Measurements from ENCODE around the gene ERC2.

The ERC2 gene

GRCh38 chr3:55555873-55556618 lies 912.2 kb downstream of the ERC2 start:
- DNase-seq (ENCODE audit: low read depth) = no peak

DNA sequence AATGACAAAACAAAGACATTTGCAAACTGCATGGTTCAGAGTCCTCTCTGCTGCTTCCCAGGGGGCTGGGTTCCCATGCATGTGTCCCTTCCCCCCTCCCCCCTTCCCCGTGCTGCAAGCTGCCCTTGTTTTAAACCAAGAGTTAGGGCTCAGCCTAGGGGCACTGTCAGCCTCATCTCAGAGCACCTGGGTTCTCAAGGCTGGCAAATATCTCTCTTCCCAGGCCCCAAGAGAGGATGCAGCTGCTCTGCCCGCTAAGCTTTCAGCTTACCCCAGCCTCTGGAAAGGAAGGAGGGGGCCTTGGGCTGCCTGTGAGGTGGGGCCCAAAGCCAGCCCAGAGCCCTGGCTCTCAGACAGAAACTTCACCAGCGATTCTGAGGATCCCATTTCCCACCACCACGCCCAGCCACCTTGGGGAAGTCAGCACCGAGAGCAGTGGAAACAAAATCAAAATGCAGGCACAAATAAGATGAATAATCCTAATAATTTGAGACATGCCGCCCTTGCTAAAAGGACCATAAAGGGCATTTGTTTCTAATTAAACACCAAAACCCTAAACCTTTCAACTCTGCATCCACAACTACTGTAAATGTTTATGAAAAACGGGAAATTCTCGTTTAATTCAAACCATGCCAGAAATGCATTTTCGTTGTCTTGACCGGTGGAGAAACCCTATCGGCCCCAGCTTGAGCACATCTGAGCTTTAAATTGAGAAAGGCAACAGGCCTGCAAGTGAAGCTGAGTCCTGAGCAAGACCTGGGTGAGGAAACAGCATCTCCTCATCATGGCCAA lies 913.4 kb downstream of the ERC2 start:
- no peak for DNase-seq (ENCODE audit: low read depth)

- no peak for DNase-seq (ENCODE audit: low read depth)
Measured at GRCh38 chr3:55551644-55552043, 916.6 kb downstream of the ERC2 start.

- no peak for DNase-seq (ENCODE audit: low read depth)
Measured at GRCh38 chr3:55549177-55549576, 919.1 kb downstream of the ERC2 start.

GRCh38 chr3:55546866-55547669 lies 921.2 kb downstream of the ERC2 start:
- DNase-seq (ENCODE audit: low read depth) = no peak

DNA sequence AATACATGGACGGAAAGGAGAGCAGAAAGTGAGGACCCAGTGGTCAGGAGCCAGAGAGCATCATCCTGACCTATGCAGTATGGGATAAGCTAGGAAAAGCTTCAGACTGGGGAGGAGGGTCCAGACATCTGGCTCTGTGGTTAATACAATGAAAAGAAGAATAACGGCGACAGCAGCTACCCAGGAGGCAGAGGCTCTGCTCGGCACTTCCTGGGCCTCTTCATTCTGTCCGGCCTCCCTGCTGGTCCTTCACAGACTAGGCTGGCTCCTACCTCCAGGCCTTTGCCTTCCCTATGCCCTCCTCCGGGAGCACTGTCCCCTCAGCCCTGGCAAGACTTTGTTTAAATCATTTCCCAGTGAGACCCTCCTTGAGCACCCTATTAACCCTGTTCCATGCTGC lies 922.3 kb downstream of the ERC2 start:
- DNase-seq (ENCODE audit: low read depth) = no peak

- DNase-seq (ENCODE audit: low read depth) = no peak
Measured at GRCh38 chr3:55544219-55544618, 924.0 kb downstream of the ERC2 start.

- no peak for DNase-seq (ENCODE audit: low read depth)
Measured at GRCh38 chr3:55543181-55543614, 925.1 kb downstream of the ERC2 start.

DNA sequence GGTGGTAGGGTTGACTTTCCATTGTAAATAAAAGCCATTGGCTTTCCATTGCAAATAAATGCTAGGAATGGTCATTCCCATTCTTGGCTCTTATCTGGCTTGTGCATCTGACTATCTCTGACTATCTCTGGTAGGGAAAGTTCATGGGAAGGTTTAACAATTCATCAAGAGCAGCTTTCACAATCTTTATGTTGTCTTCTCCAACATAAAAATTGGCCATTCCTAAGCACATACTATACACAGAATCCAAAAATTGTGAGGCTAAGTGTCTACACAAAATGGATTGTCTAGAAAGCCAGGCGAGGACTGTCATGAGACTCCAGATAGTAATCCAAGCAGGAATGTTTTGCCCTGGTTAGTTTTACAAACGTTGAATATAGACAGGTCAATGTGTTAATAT lies 926.8 kb downstream of the ERC2 start:
- DNase-seq (ENCODE audit: low read depth) = no peak

DNA sequence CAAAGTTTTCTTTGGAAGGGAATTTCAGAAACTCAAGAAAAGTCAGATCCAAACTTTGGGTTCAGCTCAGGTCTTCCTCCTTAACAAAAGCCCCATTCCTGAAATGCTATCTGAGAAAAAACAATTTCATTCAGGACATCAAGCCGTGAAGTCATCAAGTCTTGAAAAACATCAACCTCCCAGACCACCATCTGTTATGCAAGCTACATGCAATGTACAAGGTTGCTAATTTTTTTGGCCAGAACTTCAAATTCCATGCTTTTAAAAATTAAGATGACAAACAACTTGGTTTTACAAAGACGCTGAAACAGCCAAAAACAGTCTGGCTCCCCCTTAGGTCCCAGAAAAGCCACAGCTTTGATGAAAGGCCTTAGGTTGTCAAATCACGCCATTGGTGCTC lies 927.3 kb downstream of the ERC2 start:
- no peak for DNase-seq (ENCODE audit: low read depth)

GRCh38 chr3:55540579-55540978 lies 927.7 kb downstream of the ERC2 start:
- DNase-seq (ENCODE audit: low read depth) = no peak

DNA sequence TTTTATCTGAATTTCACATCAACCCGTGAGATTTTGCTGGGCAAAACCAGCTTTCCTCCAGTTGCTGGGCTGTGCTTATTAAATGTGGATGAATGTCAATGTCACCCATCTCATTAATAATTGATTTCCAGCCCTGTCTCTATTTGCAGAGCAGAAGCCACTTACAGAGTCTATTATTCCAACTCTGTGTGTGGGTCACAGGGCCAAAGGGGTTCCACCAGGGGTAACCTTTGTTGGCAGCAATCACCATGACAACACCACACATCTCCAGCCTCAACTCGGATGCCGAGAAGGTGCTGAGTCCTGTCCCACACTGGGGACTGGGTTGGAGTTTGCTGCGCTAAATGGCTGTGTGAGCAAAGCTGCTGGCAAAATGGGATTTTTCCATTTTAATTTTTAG lies 930.1 kb downstream of the ERC2 start:
- DNase-seq (ENCODE audit: low read depth) = no peak

DNA sequence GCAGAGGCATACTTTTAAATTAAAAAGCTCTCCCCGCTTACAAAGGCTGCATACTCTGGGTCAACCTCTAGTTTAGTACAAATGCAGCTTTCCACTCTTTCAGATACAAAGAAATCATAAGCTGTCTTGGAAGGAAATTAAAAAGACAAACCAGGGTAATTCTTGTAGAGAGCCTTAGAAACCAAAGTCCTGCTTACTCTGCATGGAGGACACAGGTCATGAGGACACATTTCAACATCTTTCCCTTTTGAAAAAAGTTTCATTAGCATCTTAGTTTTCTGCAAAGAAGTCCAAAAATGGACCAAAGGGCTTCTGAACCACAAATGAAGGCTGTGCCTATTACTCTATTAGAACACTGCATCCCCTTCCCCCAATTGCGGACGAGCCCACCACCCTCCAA lies 930.7 kb downstream of the ERC2 start:
- DNase-seq (ENCODE audit: low read depth) = no peak

DNA sequence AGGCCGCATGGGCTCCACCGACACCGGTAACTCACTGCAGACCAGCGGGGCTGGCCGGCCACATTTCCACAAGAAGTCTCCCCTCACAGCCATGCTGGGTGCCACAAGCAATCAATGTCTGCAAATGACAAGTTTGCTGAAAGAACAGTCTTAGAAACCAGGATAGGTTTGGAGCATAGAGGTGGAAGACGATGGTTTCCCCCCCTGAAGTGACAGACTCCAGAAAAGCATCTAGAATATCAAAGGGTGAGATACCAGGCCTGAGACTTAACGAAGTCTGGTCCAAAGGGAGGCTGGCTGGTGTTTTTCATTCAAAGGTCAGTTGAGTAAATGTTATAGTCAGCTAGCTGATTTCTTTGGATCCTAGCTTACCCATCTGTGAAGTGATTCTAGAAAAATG lies 931.1 kb downstream of the ERC2 start:
- no peak for DNase-seq (ENCODE audit: low read depth)

GRCh38 chr3:55534876-55535275 lies 933.4 kb downstream of the ERC2 start:
- no peak for DNase-seq (ENCODE audit: low read depth)

DNA sequence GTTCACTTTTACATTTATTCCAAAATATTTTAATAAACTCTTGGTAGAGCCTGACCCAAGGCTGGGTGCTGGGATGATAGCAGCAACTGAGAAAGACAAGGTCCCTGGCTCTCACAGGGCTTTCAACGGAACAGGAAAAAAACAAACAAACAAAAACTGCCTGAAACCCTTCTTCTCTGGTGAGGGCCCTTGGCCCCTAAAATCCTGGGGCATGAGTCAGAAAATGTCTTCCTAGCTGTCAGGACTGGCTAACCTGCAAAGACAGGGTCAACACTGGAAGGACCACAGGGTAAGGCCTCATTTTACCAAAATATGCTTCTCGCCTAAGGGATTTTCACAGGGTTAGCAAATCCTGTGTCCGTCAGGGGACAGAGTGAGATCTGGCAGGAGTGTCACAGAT lies 935.5 kb downstream of the ERC2 start:
- no peak for DNase-seq (ENCODE audit: low read depth)

- DNase-seq (ENCODE audit: low read depth) = no peak
Measured at GRCh38 chr3:55531321-55531720, 936.9 kb downstream of the ERC2 start.

DNA sequence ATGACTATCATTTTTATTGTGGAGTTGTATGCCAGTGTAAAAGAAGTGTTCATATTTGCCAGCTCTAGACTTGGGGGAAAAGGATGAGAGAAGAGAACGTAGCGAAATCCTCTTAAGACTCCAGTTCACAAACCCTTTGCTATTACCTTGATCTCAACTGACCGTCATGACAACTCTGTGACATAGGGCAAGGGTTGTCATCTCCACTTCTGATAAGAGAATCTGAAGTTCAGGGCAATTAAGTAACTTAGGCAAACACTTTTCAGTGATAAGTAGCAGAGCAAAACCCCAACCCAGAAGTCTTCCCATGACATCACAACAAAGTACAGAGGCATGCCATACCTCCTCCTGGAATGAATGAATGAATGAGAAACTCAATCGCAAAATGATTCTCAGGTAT lies 940.9 kb downstream of the ERC2 start:
- no peak for DNase-seq (ENCODE audit: low read depth)

GRCh38 chr3:55526332-55527030 lies 941.8 kb downstream of the ERC2 start:
- no peak for DNase-seq (ENCODE audit: low read depth)

DNA sequence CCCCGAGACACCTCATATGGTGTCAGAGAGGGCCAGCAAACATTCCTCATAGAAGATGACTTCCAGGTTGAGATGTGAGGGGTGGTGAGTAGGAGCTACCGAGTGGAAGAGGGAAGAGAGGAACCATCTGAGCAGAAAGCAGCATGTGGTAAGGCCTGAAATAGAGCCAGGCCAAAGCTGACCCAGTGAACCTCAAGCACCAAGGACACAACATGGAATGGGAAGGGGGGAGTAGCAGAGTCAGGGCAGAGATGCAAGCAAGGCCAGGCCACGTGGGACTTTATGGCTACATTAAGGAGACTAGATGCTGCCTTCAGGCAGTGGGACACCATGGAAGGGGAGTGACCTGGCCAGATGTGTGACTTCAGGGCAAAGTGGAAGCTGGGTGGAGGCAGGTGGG lies 942.8 kb downstream of the ERC2 start:
- DNase-seq (ENCODE audit: low read depth) = no peak

- no peak for DNase-seq (ENCODE audit: low read depth)
Measured at GRCh38 chr3:55524565-55525244, 943.6 kb downstream of the ERC2 start.

GRCh38 chr3:55523471-55523870 lies 944.8 kb downstream of the ERC2 start:
- no peak for DNase-seq (ENCODE audit: low read depth)
